HG03097 (cell line): ENCODE results near the gene ARHGEF6.

Experiments used
- ATAC-seq: cut with Tn5 transposase; IDR thresholded peaks from one replicate; pipeline ENCODE4 v1.9.1; 2021; ENCODE audit not compliant: unreplicated experiment, low FRiP score

Gene ARHGEF6

DNA sequence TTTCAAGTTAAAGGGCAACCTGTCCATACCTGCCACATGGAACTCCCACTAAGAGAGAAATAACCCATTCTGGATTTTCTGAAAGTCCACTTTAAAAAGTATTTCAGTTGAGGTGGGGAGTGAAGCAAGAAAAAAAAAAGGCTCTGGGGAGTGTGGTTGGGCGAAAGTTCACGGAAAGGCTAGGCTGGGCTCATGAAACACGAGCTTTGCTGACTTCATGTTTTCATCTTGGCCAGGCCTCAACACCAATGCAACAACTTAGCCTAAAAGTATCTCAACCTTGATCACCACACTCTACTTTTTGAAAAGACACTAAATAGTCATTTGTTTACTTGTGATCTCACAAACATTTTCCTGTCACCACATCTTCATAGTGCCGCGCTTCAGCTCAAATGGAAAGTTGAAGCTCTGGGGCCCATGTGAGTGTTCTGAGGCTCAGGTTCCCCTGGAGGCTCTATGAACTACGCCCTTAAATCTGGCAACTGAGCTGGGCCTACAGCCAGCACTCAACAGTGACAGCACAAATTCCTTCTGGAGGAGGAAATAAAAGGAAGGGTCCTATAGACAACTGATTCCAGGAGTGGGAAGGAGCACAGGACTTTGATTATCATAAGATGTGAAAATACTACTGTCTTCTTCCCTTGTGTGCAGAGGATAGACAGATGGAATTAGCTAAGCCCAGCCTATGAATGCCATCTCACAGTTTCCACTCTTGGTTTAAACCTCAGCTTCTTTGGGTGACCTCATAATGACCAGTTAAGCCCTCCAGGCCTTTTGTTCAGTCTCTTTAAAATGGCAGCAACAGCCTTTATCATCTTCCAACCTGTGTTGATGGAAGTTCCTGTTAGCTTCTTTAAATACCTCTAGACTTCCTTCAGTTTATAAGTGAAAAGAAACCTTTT is 127.7 kb downstream of the ARHGEF6 start:
- ATAC-seq: no peak

DNA sequence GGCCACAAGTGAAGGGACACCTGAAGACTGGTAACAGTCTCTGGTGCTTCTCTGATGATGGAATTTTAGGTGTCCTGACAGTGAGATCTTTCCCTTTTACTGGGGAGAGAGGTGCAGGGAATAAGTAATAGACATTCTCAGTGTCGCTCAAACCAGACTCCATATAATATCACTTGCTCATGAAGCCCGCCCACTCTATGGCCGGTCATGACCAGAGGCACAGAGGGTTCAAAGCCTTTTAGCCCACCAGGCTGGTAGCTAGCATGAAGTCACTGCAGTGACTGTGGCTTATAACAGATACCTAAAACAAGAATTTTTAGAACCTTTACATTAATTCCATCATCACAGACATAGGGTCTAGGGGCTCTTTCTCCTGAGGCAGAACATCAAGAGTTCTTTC is 129.9 kb downstream of the ARHGEF6 start:
- no peak for ATAC-seq

DNA sequence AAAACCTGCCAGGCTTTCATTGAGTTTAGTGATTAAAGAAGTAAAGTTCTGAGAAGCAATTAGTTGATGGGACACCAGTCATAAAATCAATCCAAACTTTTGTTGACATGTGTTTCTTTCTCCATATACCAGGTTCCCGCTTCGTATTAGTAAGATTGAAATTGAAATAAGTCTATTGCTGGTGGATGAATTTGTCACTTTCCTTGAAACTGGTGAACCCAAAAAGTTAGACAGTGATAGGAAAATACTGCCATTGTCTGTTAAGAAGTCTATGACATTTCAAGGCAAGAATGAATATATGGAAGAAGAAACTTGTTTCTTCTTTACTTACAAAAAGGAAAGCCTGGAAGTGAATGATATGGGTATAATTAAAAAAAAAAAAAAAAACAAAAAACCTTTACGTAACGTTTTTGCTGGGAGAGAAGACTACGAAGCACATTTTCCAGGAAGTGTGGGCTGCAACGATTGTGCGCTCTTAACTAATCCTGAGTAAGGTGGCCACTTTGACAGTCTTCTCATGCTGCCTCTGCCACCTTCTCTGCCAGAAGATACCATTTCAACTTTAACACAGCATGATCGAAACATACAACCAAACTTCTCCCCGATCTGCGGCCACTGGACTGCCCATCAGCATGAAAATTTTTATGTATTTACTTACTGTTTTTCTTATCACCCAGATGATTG is 132.9 kb downstream of the ARHGEF6 start, which contains the start of gene CD40LG:
CD40LG (plus strand) TSS at position 482 of the 684 bp plus-strand sequence; CDS start at position 573, 91 bp downstream.
- ATAC-seq: no peak

DNA sequence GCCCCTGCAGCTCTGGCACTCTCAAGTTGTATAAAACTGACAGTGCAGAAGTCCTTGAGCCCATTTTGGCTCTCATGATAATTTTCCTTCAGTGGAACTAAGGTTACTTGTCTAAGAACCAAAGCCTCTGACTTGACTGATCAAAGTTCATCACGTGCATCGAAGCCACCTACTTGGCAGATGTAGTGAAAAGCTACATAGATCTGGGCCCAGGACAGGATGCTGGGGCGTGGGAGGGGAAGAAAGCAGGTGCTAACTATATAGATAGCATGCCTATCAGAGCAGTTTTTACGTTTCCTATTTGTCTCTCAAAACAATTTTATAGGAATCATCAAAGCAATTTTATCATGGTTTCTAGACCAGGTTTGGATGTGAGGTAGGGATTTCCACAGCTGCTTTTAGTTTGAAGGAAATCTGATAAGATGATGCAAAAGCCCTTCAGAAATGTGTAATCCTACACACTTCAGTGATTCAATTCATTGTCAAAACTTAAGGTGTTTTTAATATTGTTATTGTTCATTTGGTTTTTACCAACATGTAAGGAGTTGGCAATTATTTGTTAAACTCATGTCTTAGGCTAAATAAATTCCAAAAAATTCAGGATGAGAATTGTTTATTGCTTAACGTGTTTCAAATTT is 134.0 kb downstream of the ARHGEF6 start:
- ATAC-seq: no peak

DNA sequence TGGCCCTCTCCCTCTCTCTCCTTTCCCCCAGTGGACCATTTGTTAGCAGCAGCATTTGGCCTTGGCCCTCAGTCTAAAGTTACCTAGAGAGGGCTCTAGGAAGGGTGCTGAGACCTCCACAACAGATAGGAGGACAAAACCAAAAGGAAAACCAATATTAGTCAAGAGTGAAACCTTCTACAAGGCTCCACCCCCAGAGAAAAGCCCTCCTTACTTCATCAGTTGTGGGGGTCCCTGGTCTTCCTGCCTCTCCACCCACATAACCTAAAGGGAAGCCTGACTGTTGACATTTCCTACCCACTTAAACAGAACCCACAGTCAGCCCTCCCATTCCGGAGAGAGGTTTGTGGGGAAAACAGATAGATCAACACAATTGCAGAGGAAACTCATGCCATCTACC is 137.5 kb downstream of the ARHGEF6 start:
- no peak for ATAC-seq

DNA sequence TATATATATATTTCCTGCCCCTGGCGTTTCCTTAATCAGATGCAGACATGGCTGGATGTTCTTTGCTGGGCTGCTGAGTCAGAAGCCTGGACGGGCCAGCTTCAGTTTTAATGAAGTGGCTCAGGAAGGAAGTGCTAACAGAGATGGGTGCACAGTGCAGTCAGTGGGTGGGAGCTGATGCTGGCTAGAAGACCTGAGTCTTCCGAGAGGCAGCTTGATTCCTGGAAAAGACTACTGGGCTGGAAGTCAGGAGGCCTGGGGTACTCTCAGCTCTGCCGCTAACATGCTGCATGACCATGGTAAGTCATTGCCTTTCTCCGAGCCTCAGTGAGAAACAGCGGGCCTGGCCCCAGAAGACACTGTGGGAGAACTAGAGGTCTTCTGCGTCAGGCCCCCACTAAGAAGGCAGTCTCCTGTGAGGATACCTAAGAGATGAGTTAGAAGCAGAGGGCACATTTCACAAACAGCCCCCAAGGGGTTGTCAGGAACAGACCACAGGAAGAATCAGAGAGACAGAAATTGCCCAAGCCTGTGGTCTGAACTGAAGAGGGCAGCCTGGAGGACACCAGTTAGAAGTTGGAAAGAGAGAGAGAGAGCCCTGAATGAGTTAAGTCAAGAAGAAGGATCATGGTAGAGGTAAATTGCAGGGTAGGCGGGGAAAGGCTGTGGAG is 141.1 kb downstream of the ARHGEF6 start:
- no peak for ATAC-seq

DNA sequence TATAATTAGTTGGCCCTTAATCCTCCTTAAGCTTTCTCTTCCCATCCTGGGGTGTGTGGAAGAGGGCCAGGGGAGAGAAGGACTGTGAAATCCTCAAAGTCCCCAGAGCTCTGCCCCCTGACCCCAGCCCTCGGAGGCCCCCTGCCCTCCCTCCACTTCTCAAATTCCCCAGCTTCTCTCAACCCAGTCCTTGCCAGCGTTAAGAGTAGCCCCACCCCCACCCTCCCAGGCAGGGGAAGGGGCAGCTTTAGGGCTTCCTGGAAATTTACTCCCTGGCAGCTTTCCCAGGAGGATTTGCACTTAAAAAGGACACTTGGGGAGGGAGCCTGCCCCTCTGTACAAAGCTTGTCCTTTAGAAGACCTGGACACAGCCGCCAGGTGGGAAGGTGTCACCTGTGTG is 144.6 kb downstream of the ARHGEF6 start:
- no peak for ATAC-seq

DNA sequence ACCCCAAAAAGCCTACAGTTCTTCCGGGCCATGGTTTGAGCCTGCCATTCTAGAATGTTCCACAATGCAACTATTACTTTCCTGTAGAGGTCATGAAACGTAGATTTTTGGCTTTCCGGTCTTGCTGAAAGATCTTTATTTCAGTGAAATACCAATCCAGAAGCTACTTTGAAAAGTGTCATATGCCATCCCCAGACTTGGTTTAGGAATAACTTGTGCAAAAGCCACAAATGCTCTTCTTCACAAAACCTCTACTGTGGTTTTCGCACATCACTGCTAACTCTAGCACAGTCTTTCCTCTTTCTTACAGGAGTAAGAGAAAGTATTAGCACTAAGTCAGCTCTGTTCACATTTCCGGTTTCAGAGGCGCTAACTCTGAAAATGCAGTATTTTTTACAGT is 145.5 kb downstream of the ARHGEF6 start:
- ATAC-seq: no peak

DNA sequence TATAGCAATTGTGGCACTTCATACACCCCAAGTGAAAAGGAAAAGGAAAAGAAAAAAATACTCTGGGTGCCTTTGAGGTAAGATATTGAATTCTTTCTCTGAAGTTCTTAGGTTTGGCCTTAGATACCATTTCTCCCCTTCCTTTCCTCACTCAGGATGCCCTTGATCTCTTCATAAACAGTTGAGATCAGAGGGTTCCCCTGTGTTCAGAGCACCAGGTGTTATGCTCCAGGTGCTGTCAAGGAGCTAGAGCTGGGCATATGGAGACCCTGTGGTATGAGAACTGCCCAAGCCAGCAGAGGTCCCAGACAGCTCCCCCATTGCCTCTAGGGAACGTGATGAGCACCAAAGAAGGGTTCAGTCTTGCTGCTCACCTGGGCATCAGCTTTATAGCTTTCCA is 149.9 kb downstream of the ARHGEF6 start:
- no peak for ATAC-seq

DNA sequence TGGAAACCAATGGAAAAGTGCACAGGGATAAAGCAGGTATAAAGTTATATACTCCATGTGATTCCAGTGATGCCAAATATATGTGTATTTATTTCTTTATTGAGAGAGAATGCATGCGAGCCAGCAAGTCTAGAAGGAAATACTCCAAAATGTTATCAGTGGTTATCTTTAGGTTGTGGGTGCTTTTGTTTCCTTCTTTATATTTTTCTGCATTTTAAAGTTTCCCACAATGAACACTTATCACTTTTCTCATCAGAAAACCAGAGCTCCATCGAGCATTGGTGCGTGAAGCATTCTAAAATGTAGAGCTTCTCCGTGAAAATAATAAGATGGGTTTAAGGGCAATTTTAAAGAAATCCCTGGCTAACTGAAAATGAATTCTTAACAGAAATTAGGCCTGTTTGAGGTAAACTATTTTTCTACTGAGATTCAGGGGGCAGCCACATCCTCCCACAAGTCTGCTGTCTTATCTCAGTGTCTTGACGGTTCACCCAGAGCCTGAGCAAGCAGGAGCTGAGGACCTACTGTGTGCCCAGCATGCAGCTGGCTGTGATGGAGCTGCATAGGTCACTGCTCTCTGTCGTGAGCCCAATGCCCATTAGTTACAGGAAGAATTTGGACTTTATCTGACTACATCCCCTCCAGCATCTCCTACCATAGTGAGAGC is 151.5 kb downstream of the ARHGEF6 start:
- no peak for ATAC-seq

DNA sequence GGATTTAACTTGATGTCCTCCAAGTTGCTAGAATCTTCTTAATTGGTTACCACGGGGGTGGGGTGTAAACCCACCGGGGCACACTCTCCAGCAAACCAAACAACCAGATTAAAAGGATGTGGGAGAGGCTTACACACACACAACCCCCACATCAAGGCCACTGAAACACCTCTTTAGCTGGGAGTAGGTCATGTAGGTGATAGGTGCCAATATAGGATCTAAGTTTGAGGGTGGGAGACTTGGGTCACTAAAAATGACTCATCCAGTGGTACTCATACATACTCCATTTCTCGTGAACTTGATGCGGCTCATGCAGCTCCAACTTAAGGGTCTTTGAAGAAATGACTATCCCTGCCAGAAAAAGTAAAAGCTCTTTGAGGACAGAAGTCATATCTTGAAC is 153.3 kb downstream of the ARHGEF6 start:
- ATAC-seq: no peak

DNA sequence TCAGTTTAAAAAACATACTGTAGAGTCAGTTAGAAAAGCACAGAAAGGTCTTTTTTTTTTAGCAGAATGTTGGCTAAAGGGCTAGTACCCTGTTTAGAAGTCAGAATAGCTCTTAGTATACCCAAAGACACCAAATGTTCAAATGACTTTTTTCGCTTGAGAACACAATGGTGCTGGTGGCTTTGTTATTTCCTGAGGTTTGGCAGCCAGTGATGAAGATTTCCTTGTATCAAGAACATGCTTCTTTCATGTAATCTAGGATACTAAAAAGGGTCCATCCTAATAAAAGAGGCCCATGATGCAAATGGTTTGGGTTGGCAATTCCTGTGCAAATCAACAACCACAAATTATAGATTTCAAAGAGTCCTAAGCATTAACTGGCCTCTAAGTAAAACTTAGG is 153.8 kb downstream of the ARHGEF6 start:
- no peak for ATAC-seq

DNA sequence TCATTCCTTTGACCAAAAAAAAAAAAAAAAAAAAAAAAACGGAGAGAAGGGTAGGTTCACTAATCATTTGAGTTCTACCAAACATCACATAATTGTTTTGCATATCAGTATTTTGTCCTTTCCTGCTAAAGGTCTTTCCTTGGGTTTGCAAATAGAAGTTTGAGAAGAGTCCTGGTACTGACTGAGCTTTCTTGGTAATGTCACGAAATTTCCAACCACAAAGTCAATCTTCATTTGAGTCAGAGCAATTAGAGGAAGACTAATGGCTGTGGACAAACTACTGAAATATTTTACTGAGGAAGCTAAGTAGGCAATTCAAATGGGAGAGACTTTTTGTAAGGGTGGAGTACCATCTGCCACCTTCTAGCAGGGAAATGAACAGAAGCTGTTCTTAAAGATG is 154.5 kb downstream of the ARHGEF6 start:
- no peak for ATAC-seq

DNA sequence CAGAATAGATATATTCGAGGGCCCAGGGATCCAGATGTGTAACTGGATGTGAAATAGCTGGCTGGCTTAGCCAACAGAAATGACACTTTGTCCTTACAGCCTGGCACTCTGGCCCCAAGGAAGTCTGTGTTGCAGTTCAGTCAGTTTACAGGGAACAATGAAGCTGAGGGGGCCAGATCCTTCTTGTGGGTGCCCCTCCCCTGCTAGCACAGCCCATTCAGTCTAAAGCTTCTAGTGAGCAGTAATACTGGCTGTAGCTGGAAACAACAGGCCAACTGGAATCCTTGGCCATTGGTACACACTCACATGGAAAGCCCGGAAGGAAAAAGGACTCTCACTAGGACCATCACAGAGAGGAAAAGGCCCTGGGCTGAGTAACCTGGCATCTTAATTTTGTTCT is 155.5 kb downstream of the ARHGEF6 start:
- no peak for ATAC-seq

DNA sequence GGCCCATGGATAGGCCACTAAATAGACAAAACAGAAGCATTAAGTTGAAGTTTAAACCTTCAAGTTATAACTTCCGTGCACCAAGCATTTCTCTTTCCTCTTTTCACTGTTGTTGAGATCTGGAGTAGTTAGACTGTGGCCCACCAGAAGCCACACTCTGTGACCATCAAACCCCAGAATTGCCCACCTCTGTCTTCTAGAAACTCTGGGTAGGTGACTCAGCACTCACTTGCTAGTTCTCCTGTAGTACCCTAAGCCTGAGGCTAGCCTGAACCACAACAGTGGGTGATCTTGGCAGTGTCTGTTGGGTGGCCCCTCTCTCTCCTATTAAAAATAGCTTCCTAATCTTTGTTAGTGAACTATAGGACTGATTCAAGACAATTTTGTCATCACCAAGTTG is 157.3 kb downstream of the ARHGEF6 start:
- ATAC-seq: no peak

DNA sequence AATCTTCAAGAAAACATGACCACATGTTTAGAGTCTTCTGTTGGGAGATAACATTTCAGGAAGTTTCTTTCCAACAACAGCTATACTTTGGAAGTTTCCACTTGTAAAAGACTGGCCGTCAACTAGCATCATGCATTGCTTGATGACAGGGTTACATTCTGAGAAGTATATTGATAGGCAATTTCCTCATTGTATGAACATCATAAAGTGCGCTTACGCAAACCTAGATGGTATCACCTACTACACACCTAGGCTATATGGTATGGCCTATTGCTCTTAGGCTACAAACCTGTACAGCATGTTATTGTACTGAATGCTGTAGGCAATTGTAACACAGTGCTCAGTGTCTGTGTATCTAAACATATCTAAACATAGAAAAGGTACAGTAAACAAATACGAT is 158.2 kb downstream of the ARHGEF6 start:
- no peak for ATAC-seq

DNA sequence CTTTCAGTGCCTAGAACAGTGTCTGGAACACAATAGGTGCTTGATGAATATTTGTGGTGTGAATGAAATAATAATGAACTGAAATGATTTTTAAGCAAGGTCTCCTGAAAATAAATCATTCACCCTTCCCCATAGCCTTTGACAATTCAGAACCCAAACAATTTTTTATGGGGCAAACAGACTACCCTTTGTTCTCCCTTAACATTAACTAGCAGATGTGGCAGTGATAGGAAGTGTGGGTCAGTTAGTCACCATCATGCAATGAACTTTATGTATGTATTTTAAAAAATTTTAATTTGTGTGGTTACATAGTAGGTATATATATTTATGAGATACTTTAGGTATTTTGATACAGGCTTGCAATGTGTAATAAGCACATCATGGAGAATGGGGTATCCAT is 160.0 kb downstream of the ARHGEF6 start:
- ATAC-seq: no peak

DNA sequence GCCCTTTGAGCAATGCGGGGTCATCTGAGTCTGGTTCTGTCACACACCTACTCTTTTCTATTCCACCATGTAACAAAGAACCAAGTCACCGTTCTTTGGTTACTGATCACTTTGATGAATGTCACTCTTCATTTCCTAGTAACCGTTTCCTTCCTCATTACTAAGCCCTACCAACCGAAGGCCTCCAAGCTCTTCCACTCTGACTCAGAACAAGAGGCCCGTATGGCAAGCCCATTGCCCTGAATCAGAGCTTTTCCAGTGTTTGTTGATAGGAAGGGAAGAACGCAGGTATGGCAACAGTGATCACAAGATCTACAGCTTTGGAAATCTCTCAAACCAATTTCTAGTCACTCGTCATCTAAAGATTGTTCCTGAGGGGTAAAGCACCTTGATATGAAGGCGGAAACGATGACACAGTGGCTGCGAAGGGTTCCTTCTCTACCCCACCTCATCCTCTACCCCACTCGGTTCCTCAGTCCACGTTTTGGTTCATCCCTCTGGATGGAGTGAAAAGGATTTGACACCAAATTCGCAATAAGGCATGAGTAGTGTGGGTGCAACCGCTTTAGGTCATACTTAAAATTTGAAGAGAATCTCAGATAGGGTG is 160.7 kb downstream of the ARHGEF6 start:
- no peak for ATAC-seq

DNA sequence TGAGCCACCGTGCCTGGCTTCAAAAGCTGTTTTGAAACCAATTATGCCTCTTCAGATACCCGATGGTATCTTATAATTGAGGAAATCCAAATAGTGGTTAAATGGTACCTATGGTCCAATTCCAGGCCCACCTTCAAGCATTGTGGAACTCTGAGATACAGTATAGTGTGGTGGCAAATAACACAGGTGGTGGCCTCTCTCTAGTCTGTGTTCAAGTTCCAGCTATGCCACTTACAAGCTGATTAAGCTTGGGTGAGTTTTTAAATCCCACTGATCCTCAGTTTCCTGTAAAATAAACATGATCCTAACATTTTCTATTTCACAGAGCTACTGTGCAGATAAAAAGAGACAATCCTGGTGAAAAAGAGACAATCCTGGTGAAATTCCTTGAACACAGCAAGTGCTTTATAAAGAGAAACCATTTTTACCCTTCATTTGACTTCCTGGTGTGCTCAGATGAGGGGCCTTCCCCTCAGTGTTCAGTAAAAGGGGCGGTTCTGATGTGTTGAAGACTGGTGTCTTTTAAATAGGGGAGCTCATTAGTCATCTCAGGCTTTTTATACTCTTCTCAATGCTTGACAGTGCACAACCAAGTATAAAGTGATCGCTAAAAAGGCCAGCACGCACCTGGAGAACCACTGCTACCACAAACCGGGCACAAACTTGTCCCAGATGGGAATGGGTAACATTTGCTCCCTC is 163.6 kb downstream of the ARHGEF6 start:
- ATAC-seq: no peak
